ENCODE data around the gene EI24. TPM values are rescaled to one million over a fixed set of nuclear protein-coding genes. Genes with fewer than 3 reads are reported as not detected.
"Not testable (repeated sequence)": the region's sequence is repeated elsewhere in the genome, so short reads cannot be mapped to it uniquely, and the experiment has no call there.

Gene EI24
- total RNA-seq: 10 to 100 TPM; 27.4 to 35.6 TPM

DNA sequence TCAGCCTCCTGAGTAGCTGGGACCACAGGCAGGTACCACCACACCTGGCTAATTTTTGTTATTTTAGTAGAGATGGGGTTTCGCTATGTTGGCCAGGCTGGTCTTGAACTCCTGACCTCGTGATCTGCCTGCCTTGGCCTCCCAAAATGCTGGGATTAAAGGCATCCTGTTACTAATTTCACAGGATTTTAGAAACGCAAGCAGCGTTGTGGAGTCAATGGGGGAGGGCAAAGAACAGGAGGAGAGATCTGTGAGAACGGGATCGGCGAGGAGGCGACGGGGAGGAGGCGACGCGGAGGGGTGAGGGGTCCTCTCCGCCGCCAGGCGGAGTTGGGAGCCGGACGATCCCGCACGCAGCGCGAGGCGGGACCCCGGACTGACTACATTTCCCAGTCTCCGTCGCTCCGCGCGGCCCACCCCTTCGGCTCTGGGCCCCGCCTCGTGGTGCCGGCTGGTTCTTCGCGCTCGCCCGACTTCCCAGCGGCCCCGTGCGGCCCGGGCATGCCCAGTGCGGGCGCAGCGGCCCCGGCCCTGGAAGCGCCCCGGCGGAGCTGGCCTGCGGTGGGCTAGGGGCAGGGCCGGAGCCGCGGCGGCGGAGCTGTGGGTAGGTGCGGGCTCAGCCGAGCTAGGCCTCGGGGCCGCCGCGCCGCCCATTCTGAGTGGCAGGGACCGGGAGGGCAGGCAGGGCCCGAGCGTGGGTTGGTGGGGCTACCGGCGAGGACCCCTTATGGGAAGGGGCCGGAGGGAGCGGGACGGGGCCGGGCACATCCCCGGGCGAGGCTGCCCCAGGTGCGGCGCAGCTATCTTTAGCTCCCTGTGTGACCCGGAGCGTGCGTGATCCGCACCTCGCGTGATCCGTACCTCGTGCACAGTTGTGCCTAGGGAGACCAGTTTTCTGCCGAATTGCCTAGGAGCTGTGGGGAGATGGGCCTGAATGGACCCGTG is at the start of gene EI24:
Gene EI24 (plus strand): TSS at position 508 of the 945 bp plus-strand sequence. CDS start 3,051 bp downstream, outside the sequence.
- DNase-seq (peak; percentile 92 to 93), ATAC-seq (replicated peaks in 1 of 2) (peak; percentile 94 to 95)
- Mint-ChIP-seq H3K36me3 (ENCODE audit: insufficient read depth in 2 of 2) (peaks cover 1 to 11% of the 10 kb centered on the region in 2 donors), H3K9me3 (no peaks in the 10 kb centered on the region), H3K4me3 (peak within 1 kb of the TSS; percentile 91 to 99), H3K27me3 (ENCODE audit: low read depth) (no peaks in the 10 kb centered on the region), H3K27ac (peak within 1 kb of the TSS; percentile 95), H3K4me1 (ENCODE audit: low read depth) (peaks cover 26% of the 10 kb centered on the region)

DNA sequence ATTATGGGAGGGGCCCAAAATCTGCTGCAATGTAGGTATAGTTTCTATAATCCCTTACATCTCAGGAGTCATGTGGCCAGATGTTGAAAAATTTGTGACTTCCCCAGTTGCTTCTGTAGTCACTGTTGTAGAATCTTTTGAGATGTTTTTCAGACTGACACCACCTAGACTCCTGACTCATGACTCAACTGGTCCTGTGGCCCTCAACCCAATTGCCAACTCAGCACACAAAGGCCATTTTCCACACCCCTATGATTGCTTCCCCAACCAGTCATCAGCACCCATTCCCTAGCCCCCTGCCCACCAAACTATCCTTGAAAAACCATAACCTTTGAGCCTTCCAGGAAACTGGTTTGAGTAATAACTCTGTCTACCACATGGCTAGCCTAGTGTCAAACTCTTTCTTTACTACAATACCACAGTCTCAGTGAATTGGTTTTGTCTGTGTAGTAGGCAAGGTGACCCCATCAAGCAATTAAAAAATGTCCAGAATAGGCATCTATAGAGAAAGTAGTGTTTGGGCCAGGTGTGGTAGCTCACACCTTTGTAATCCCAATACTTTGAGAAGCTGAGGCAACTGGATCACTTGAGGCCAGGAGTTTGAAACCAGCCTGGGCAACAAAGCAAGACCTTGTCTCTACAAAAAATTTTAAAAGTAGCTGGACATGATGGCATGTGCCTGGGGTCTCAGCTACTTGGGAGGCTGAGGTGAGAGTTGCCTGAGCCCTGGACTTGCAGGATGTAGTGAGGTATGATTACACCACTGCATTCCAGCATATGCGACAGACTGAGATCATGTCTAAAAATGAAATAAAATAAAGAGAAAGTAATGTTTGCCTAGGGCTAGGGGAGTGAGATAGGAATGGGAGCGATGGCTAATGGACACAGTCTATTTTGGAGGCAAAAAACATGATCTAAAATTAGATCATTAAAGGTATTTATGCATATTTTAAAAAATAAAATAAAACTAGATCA is 49.1 kb upstream of the EI24 start:
- Mint-ChIP-seq H3K36me3 (ENCODE audit: insufficient read depth in 2 of 2) (peaks cover under 1 to 2% of the 10 kb centered on the region in 2 donors), H3K27ac (no peak overlapping the region), H3K4me1 (ENCODE audit: low read depth) (peaks cover 14% of the 10 kb centered on the region), H3K4me3 (no peak overlapping the region), H3K27me3 (ENCODE audit: low read depth) (no peaks in the 10 kb centered on the region), H3K9me3 (peaks cover 2 to 4% of the 10 kb centered on the region in 2 donors)
- DNase-seq (peak in 1 of 2 donors; percentile 16), ATAC-seq (replicated peaks in 1 of 2) (peak; percentile 64 to 88)

DNA sequence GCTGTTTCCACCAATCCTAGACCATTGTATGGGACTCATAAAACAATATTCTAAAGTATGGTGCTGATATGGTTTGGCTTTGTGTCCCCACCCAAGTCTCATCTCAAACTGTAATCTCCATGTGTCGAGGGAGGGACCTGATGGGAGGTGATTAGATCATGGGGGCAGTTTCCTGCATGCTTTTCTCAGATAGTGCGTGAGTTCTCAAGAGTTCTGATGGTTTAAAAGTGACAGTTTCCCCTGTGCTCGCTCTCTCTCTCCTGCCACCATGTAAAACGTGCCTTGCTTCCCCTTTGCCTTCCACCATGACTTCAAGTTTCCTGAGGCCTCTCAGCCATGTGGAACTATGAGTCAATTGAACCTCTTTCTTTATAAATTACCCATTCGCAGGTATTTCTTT is 44.0 kb upstream of the EI24 start:
- Mint-ChIP-seq H3K27me3 (ENCODE audit: low read depth) (peaks cover 4% of the 10 kb centered on the region), H3K36me3 (ENCODE audit: insufficient read depth in 2 of 2) (peaks cover 4 to 6% of the 10 kb centered on the region in 2 donors), H3K9me3 (peaks cover 8% of the 10 kb centered on the region in 2 donors), H3K4me1 (ENCODE audit: low read depth) (no peaks in the 10 kb centered on the region), H3K4me3 (no peak overlapping the region), H3K27ac (no peak overlapping the region)
- DNase-seq (no peak), ATAC-seq (replicated peaks in 1 of 2) (no peak)

DNA sequence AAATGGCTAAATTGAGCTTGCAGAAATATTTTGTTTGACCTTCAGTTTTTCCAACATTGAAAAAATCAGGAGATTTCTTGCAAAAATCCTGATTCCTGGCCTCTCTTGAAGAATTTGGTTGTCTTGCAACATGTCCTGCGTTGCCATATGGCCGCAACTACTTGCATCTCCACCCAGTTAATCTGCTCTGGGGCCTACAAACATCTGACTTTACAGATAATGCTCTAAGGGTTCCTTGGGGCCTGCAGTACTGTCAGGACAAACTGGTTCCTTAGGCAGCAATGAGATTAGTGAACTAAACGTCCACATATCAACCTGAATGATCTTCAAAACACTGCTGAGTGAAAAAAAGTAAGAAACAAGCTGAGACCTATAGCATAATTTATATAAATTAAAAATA is 36.6 kb upstream of the EI24 start:
- DNase-seq: no peak
- ATAC-seq (replicated peaks in 1 of 2): no peak
- Mint-ChIP-seq H3K36me3 (ENCODE audit: insufficient read depth in 2 of 2) (peaks cover 0 to 1% of the 10 kb centered on the region in 2 donors), H3K27me3 (ENCODE audit: low read depth) (peaks cover 10% of the 10 kb centered on the region), H3K4me3 (no peak overlapping the region), H3K4me1 (ENCODE audit: low read depth) (no peaks in the 10 kb centered on the region), H3K9me3 (no peaks in the 10 kb centered on the region), H3K27ac (no peak overlapping the region)

DNA sequence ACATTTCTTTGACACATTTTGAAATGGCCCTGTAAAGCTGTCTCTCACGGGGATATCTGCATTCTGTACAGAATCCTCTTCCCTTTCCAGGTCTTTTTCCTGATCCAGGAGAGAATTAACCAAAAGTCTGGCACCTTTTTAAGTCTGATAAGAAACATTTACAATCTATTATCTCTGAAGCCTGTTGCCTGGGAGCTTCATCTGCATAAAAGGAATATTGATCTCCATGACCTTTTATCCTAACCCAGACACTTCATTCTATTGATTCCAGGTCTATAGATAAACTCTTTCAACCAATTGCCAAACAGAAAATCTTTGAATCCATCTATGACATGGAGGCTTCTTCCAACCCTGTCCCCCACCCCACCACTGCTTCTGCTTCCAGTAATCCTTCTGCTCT is 33.7 kb upstream of the EI24 start:
- Mint-ChIP-seq H3K36me3 (ENCODE audit: insufficient read depth in 2 of 2) (peaks cover 0 to 1% of the 10 kb centered on the region in 2 donors), H3K4me3 (no peak overlapping the region), H3K27me3 (ENCODE audit: low read depth) (peaks cover 5% of the 10 kb centered on the region), H3K4me1 (ENCODE audit: low read depth) (no peaks in the 10 kb centered on the region), H3K9me3 (no peaks in the 10 kb centered on the region), H3K27ac (no peak overlapping the region)
- ATAC-seq (replicated peaks in 1 of 2) (no peak), DNase-seq (no peak)

DNA sequence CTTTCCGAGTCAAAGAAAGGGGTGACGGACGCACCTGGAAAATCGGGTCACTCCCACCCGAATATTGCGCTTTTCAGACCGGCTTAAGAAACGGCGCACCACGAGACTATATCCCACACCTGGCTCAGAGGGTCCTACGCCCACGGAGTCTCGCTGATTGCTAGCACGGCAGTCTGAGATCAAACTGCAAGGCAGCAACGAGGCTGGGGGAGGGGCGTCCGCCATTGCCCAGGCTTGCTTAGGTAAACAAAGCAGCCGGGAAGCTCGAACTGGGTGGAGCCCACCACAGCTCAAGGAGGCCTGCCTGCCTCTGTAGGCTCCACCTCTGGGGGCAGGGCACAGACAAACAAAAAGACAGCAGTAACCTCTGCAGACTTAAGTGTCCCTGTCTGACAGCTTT is 32.4 kb upstream of the EI24 start:
- not testable (repeated sequence) for H3K27ac Mint-ChIP-seq; H3K4me3 Mint-ChIP-seq; H3K9me3 Mint-ChIP-seq; H3K36me3 Mint-ChIP-seq (ENCODE audit: insufficient read depth in 2 of 2); ATAC-seq (replicated peaks in 1 of 2); H3K4me1 Mint-ChIP-seq (ENCODE audit: low read depth); H3K27me3 Mint-ChIP-seq (ENCODE audit: low read depth); DNase-seq

DNA sequence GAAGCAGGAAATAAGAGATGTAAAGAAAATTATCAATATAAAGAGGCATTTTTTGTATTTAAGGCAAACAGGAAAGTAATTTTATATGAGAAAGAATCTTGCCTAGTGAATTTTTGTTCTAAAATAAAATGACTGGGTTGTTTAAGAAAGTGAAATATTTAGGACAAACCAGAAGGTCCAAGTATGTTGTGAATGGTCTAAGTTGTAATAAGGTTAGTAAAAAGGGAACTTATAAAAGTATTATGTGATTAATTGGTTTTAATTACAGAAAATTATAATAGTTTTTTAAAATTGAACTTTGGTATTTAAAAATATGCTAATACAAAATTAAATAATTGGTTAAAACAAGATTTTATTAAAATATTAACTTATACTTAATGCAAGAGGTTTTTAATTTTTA is 26.6 kb upstream of the EI24 start:
- H3K27me3 Mint-ChIP-seq (ENCODE audit: low read depth): peaks cover 10% of the 10 kb centered on the region
- no peak overlapping the region for H3K27ac Mint-ChIP-seq
- DNase-seq (no peak), ATAC-seq (replicated peaks in 1 of 2) (no peak)
- H3K36me3 Mint-ChIP-seq (ENCODE audit: insufficient read depth in 2 of 2): peaks cover 5 to 8% of the 10 kb centered on the region in 2 donors
- no peaks in the 10 kb centered on the region for H3K4me1 Mint-ChIP-seq (ENCODE audit: low read depth)
- H3K9me3 Mint-ChIP-seq: peaks cover 5 to 12% of the 10 kb centered on the region in 2 donors
- H3K4me3 Mint-ChIP-seq: no peak overlapping the region

DNA sequence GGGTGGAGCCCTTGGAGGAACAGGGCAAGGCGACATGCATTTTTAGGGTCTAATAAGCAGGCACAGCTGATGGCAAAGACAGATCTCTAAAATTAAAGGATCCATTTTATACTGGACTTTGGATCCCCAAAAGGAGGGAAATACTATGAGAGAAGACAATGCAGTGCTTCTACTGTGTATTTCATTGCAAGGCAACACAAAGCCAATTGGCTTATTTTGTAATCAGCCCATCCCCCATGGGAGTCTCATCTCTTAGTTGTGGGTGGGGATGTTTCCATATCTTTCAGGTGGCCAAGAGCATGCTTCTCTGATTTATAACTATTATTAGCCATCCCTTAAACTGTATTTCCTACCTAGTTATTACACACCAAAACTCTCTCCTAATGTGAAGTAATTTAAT is 18.5 kb upstream of the EI24 start:
- ATAC-seq (replicated peaks in 1 of 2) (no peak), DNase-seq (no peak)
- Mint-ChIP-seq H3K4me3 (no peak overlapping the region), H3K9me3 (peaks cover 19 to 21% of the 10 kb centered on the region in 2 donors), H3K27ac (no peak overlapping the region), H3K4me1 (ENCODE audit: low read depth) (no peaks in the 10 kb centered on the region), H3K27me3 (ENCODE audit: low read depth) (peaks cover 12% of the 10 kb centered on the region), H3K36me3 (ENCODE audit: insufficient read depth in 2 of 2) (peaks cover 15 to 23% of the 10 kb centered on the region in 2 donors)

DNA sequence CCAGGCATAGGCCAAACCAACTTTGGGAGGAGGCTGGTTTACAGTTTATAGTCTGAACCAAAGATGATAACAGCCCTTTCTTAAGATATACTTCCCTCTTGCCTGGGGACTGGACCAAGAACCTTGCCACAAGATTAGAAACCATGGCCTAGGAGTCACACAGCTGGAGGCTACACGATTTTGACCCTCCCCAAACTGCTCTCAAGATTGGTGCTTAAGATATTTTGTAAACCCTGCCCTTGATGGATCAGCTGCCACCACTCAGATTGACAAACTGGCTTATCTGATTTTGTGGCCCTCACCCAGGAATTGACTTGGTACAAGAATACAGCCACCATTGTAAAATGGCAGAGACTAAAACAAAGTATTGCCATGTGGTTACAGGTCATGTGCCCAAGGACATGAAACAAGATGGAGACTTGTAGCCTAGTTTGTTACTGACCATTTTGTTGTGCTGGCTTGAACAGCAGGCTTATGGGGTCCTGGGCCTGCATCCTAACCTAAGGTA is 17.4 kb upstream of the EI24 start:
- H3K27me3 Mint-ChIP-seq (ENCODE audit: low read depth): peaks cover 11% of the 10 kb centered on the region
- ATAC-seq (replicated peaks in 1 of 2) (no peak), DNase-seq (no peak)
- H3K9me3 Mint-ChIP-seq: peaks cover 20 to 21% of the 10 kb centered on the region in 2 donors
- peaks cover 15 to 23% of the 10 kb centered on the region in 2 donors for H3K36me3 Mint-ChIP-seq (ENCODE audit: insufficient read depth in 2 of 2)
- H3K4me1 Mint-ChIP-seq (ENCODE audit: low read depth): no peaks in the 10 kb centered on the region
- H3K27ac Mint-ChIP-seq: no peak overlapping the region
- H3K4me3 Mint-ChIP-seq: no peak overlapping the region

DNA sequence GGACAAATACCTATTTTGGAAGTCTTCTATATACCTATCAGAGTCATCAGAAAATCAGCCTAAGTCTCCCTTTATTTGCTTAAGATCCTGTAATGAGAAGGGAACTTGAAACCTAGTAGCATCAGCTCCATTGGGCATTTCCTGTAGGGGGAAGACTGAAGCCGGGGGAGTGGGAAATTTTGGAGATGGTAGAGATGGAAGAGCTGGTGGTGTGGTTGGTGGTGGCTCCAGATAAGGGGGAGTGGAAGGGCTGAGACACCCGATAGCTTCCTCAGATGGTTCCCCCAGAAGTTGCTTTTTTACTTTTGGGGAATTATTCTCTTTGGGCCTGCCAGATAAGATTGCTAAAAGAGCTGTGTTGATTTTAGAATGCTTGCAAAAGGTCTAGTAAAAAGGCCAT is 16.4 kb upstream of the EI24 start:
- no peaks in the 10 kb centered on the region for H3K4me1 Mint-ChIP-seq (ENCODE audit: low read depth)
- no peak for DNase-seq
- H3K4me3 Mint-ChIP-seq: no peak overlapping the region
- no peak overlapping the region for H3K27ac Mint-ChIP-seq
- H3K36me3 Mint-ChIP-seq (ENCODE audit: insufficient read depth in 2 of 2): peaks cover 15 to 23% of the 10 kb centered on the region in 2 donors
- ATAC-seq (replicated peaks in 1 of 2): no peak
- peaks cover 18 to 21% of the 10 kb centered on the region in 2 donors for H3K9me3 Mint-ChIP-seq
- peaks cover under 1% of the 10 kb centered on the region for H3K27me3 Mint-ChIP-seq (ENCODE audit: low read depth)

DNA sequence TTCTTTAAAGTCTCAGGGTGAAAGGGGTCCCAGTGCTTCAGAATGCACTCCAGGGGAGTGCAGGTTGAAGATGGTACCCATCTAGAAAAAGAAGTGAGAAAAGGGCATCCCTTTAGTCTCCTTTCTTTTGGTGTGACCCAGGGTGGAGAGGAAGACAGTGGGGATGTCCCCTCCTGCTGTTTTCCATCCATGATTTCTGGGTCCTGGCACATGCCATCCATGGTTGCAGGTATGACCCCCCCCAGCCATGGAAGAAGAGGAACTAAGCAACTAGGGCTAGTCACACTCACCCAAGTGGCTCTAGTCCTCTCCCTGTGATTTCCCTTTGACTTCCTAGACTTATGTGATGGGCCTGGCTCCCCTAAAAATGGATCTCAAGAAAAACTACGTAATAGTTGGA is 15.9 kb upstream of the EI24 start:
- no peak overlapping the region for H3K4me3 Mint-ChIP-seq

DNA sequence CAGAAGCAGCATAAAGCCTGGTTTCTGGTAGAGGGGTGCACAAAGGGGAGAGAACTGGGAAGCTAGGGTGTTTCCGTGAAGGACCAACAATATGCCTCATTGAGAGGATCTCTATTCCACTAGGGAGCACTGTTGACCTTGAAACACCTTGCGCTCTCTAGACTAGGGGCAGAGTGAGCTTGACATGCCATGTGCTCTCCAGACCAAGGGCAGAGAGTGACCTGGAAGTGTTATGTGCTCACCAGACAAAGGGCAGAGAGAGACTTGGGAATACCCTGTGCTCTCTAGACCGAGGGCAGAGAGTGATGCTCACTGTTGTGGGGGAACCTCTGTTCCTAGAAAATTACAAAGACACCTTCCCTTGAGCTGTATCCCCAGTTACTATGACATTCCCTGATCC is 15.2 kb upstream of the EI24 start:
- no peak overlapping the region for H3K27ac Mint-ChIP-seq
- H3K27me3 Mint-ChIP-seq (ENCODE audit: low read depth): no peaks in the 10 kb centered on the region
- DNase-seq (no peak), ATAC-seq (replicated peaks in 1 of 2) (no peak)
- peaks cover 15 to 23% of the 10 kb centered on the region in 2 donors for H3K36me3 Mint-ChIP-seq (ENCODE audit: insufficient read depth in 2 of 2)
- H3K9me3 Mint-ChIP-seq: peaks cover 18 to 21% of the 10 kb centered on the region in 2 donors
- H3K4me3 Mint-ChIP-seq: no peak overlapping the region
- H3K4me1 Mint-ChIP-seq (ENCODE audit: low read depth): no peaks in the 10 kb centered on the region

More for the DNA sequence above, 15.9 kb upstream of the EI24 start:
- ATAC-seq (replicated peaks in 1 of 2) (no peak), DNase-seq (no peak)
- H3K27ac Mint-ChIP-seq: no peak overlapping the region
- peaks cover 18 to 21% of the 10 kb centered on the region in 2 donors for H3K9me3 Mint-ChIP-seq
- H3K4me1 Mint-ChIP-seq (ENCODE audit: low read depth): no peaks in the 10 kb centered on the region
- peaks cover 15 to 23% of the 10 kb centered on the region in 2 donors for H3K36me3 Mint-ChIP-seq (ENCODE audit: insufficient read depth in 2 of 2)
- H3K27me3 Mint-ChIP-seq (ENCODE audit: low read depth): no peaks in the 10 kb centered on the region

Data from activated T-cell treated with anti-CD3 and anti-CD28 coated beads, Interleukin-2, amount 50 U/mL, for 72 hours (primary cell).